Pancreas (tissue), 10 donors: ENCODE data around the gene DDR1. TPM values are rescaled to one million over a fixed set of nuclear protein-coding genes. Genes with fewer than 3 reads are reported as not detected.
A peak's percentile ranks its signal among the peaks of the same experiment; 100 is the strongest.

ENCODE experiments used
- ATAC-seq, 4 donors: fragments of 200-7000 bp; cut with Tn5 transposase; one replicate each; pipeline versions ENCODE4 v1.8.0 to v1.9.1; 2020; ENCODE audit warnings: mild to moderate bottlenecking in 4 of 4, moderate library complexity in 4 of 4
- DNase-seq, 6 donors: peaks; one replicate each; pipeline ENCODE4 v3.0.0-alpha.2; 2020
- FAIRE-seq: peaks from 2 replicates; lab custom pipeline; 2012; peaks lifted over from hg19 to GRCh38; lab: Jason Lieb, UNC
- H3K27ac ChIP-seq, 4 donors: fragments of 200-600 bp; sonication (generic); 1 replicate in 3 of 4; 2 replicates in 1 of 4; pipeline versions ENCODE4 v1.5.0 to v1.8.0; 2020
- H3K27me3 ChIP-seq, 4 donors: fragments of 200-600 bp; one replicate each; pipeline ENCODE4 v1.8.0; 2021
- H3K36me3 ChIP-seq, 3 donors: fragments of 200-600 bp; sonication (generic) in 1 of 3; one replicate each; pipeline versions ENCODE4 v1.5.0 to v1.8.0; 2020 to 2021
- H3K4me1 ChIP-seq, 3 donors: fragments of 200-600 bp; one replicate each; pipeline ENCODE4 v1.8.0; 2021
- H3K4me3 ChIP-seq, 4 donors: fragments of 200-600 bp; sonication (generic) in 2 of 4; one replicate each; pipeline versions ENCODE4 v1.5.0 to v1.8.0; 2020 to 2021
- H3K9me3 ChIP-seq, 4 donors: fragments of 200-600 bp; one replicate each; pipeline ENCODE4 v1.8.0; 2021
- WGBS, 2 donors: extraction: QIAGEN DNeasy Blood & Tissue Kit; methylation state at CpG; one replicate each; pipeline ENCODE4 v1.1.7; 2013; 5-methylcytosine and 5-hydroxymethylcytosine counted together
- intact Hi-C, 3 donors: fragments of 100-400 bp; cut with DNase I; formaldehyde crosslinking; loops; one replicate each; pipeline versions ENCODE4 v1.11.1 to v1.14.2; 2022
- polyA plus RNA-seq, 2 donors: library from polyadenylated mRNA; stranded (reverse); fragments of 200-250 nt; gene quantifications; one replicate each; pipeline ENCODE4 v1.2.3, GENCODE V29; 2013
- total RNA-seq, 6 donors: library from RNA; stranded (reverse); fragmentation: NEBNext Ultra II Directional in 4 of 6; extraction: Animal tissue kit (Norgen Biotek cat#: 25700) in 4 of 6; gene quantifications; one replicate each; pipeline versions ENCODE4 v1.2.1 to v1.2.4, GENCODE V29; 2021 to 2023
- TF ChIP-seq, protein P1 (sequence below), 4 donors: fragments of 200-600 bp; sonication (generic) in 3 of 4; IDR thresholded peaks; one replicate each; pipeline versions ENCODE4 v1.5.0 to v1.8.0; 2021; ENCODE audit warnings: antibody characterized with exemption in 4 of 4
- donor health status: healthy with polysubstance abuse.
- donor health status: DM: no; HTN: no; CAD: no; lungs with moderate emphysema.
- donor health status: DM: no; HTN: no; CAD: no.
- donor health status: control.
- donor health status: control.
- donor health status: Bipolar disorder and iron deficiency.
- donor health status: DM: yes; HTN: yes; CAD: no.
- donor health status: DM: no; HTN: no; CAD: no.
- donor health status: DM: no; HTN: no; CAD: no.
- donor health status: DM: yes; HTN: yes; CAD: no.

The DDR1 gene
- total and polyA plus RNA-seq, 8 donors, result 92.7 to 160 (median 118) TPM

DNA sequence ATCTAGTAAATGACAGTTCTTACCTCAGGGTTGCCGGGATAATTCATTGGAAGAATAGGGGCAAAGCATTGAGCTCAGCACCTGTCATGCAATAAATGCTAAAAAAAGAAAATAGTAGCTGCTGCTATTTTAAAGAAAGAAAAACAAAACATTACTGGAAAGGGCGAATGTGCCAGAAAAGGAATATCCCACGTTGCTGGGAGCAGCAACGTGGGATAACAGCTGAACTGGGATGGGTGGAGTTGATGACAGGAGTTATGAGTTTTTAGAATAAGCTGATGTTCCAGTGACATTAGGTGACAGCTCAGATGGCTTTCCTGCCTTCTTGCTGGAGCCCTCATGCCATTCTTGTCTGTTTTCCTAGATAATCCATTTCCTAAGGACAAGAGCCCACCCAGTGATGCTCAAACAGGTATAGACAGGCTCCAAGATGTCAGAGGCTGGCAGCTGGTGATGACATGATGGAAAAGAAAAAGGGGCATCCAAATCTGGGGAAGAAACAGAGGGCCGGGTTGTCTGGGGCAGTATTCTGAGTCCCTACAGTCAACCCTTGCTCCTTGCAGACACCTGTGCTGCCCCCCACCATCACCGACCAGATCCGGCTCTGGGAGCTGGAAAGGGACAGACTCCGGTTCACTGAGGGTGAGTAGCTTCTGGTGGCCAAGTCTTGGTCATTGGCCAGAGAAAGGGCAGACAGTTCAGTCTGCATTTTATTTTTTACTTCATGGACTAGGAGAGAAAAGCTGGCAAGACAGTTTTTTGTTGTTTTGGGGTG lies 28.6 kb downstream of the DDR1 start:
- FAIRE-seq, result no peak
- Histone ChIP-seq H3K9me3 (no peaks in the 10 kb centered on the region), H3K27me3 (no peaks in the 10 kb centered on the region), H3K4me3 (peak overlapping the region in 1 of 4 donors; percentile 55), H3K4me1 (peaks cover 5 to 23% (median 16%) of the 10 kb centered on the region in 3 donors), H3K27ac (peak overlapping the region; percentile 72 to 94 (median 87)), H3K36me3 (peaks cover 0 to 15% (median 5%) of the 10 kb centered on the region in 3 donors)
- 76 to 82% methylated on average over 8 of the region's 8 CpGs for whole genome bisulfite sequencing, 2 donors
- DNase-seq, result no peak
- ATAC-seq, result no peak
- TF ChIP-seq, protein P1, sequence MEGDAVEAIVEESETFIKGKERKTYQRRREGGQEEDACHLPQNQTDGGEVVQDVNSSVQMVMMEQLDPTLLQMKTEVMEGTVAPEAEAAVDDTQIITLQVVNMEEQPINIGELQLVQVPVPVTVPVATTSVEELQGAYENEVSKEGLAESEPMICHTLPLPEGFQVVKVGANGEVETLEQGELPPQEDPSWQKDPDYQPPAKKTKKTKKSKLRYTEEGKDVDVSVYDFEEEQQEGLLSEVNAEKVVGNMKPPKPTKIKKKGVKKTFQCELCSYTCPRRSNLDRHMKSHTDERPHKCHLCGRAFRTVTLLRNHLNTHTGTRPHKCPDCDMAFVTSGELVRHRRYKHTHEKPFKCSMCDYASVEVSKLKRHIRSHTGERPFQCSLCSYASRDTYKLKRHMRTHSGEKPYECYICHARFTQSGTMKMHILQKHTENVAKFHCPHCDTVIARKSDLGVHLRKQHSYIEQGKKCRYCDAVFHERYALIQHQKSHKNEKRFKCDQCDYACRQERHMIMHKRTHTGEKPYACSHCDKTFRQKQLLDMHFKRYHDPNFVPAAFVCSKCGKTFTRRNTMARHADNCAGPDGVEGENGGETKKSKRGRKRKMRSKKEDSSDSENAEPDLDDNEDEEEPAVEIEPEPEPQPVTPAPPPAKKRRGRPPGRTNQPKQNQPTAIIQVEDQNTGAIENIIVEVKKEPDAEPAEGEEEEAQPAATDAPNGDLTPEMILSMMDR (IDR thresholded peaks at IDR 0.05), result no peak
- intact Hi-C loops, result loop anchor here in 2 of 3 donors (10.0 kb wide), 2 partner anchors 78 to 162 kb away; no protein-coding TSS in a partner anchor

DNA sequence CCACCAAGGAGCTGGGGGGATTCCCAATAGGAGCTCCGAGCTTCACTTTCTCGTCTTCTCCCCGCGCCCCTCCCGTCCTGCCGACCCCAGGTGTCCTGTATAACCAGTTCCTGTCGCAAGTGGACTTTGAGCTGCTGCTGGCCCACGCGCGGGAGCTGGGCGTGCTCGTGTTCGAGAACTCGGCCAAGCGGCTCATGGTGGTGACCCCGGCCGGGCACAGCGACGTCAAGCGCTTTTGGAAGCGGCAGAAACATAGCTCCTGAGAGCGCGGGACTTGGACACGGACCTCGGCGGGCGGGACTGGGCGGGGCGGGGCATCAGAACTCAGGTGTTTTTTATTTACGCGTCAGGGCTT lies 29.4 kb downstream of the DDR1 start:
- ATAC-seq (no peak), DNase-seq (no peak), FAIRE-seq (no peak)
- Histone ChIP-seq H3K27me3 (no peaks in the 10 kb centered on the region), H3K9me3 (no peaks in the 10 kb centered on the region), H3K27ac (peak overlapping the region; percentile 72 to 94 (median 87)), H3K4me3 (peak overlapping the region; percentile 10 to 60 (median 54)), H3K4me1 (peaks cover 3 to 22% (median 15%) of the 10 kb centered on the region in 3 donors), H3K36me3 (peaks cover 0 to 20% (median 6%) of the 10 kb centered on the region in 3 donors)
- TF ChIP-seq, protein P1 (IDR thresholded peaks at IDR 0.05), result no peak
- intact Hi-C loops, result loop anchor here in 2 of 3 donors (10.0 kb wide), 2 partner anchors 79 to 161 kb away; no protein-coding TSS in a partner anchor
- 1 to 2% methylated on average over 31 of the region's 31 CpGs for WGBS, 2 donors

DNA sequence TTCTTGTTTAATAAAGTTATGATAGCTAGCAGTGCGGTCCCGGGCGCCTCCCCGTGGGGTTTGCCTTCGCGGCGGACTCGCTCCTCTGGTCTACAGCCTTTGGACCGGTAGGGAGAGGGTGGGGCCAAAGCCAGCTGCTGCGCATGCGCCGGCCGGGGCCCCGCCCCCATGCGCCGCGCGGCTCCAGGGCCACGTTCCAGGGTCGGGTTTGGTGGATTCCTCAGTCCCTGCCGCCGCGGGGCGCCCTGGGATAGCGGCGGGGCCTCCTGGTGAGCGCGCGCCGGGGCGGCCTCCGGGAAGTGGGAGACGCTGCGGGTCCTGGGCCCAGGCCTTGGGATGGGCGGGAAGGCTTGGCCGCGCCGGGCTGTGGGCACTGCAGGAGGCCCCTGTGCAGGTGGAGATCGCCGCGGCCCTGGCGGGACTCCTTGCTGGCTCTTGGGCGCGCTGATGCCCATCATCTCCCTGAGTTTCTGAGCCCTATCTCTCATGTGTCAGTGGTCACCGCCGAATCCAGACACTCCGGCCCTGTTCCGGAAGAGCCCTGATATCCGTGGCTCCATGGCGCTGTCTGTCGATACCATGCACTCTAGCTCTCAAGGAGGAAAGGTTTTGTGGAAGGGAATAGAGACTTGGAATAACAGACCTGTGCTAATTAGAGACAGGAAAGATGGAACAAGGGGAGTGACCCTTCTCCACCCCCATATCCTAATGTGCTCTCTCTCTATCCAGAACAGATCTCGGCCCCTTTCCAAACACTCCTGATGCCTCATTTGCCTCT lies 29.9 kb downstream of the DDR1 start, which contains the start of gene VARS2:
Gene VARS2 (plus strand): TSS at position 163 of the 778 bp plus-strand sequence. CDS start 599 bp downstream, at position 762.
- 1% methylated on average over 43 to 52 of the region's 52 CpGs for WGBS, 2 donors
- peak; percentile 92 to 99 (median 97) for DNase-seq
- Histone ChIP-seq H3K27me3 (no peaks in the 10 kb centered on the region), H3K9me3 (no peaks in the 10 kb centered on the region), H3K4me3 (peak within 1 kb of the TSS; percentile 53 to 65 (median 58)), H3K27ac (peak within 1 kb of the TSS; percentile 72 to 94 (median 87)), H3K36me3 (peaks cover 0 to 26% (median 10%) of the 10 kb centered on the region in 3 donors), H3K4me1 (peaks cover 0 to 17% (median 12%) of the 10 kb centered on the region in 3 donors)
- no peak for FAIRE-seq
- peak; percentile 90 to 97 (median 96) for ATAC-seq
- intact Hi-C loops, result loop anchor here in 2 of 3 donors (10.0 kb wide), 2 partner anchors 79 to 161 kb away; no protein-coding TSS in a partner anchor
- TF ChIP-seq, protein P1 (IDR thresholded peaks at IDR 0.05), result peak in 2 of 4 donors; percentile 9 to 15

DNA sequence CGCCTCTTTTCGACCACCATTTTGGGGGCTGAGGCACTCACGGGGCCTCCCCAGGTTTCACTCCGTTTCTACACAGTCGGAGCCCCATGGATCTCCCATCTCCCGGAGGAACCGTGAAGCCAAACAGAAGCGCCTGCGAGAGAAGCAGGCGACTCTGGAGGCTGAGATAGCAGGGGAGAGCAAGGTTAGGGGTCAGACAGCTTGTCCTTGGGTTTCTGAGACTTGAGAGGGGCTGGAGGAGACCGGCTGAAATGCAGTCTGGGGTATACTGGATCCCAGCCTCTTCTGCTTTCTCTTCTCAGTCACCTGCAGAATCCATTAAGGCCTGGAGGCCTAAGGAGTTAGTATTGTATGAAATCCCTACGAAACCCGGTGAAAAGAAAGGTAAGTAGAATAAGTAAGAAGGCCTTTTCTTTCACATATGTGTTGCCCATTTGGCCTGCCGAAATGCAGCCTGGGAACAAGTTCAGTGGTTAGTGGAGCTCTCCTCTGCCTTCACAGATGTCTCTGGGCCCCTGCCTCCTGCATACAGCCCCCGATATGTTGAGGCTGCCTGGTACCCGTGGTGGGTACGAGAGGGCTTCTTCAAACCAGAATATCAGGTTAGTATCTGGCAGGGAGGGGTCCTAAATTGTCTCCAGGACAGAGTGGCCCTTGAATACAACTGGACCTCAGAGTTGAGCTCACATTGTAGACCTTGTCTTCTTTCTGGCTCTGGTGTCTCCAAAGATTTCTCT lies 30.7 kb downstream of the DDR1 start:
- H3K27ac ChIP-seq, result peak overlapping the region; percentile 72 to 94 (median 87)
- 13 to 17% methylated on average over 17 of the region's 17 CpGs for WGBS, 2 donors
- peak overlapping the region; percentile 53 to 65 (median 58) for H3K4me3 ChIP-seq
- ATAC-seq (peak; percentile 2 to 18 (median 6)), DNase-seq (peak in 1 of 6 donors; percentile 38), FAIRE-seq (no peak)
- H3K36me3 ChIP-seq, result peaks cover 0 to 30% (median 10%) of the 10 kb centered on the region in 3 donors
- TF ChIP-seq, protein P1 (IDR thresholded peaks at IDR 0.05), result no peak
- peaks cover 0 to 17% (median 12%) of the 10 kb centered on the region in 3 donors for H3K4me1 ChIP-seq
- no peaks in the 10 kb centered on the region for H3K9me3 ChIP-seq
- no peaks in the 10 kb centered on the region for H3K27me3 ChIP-seq
- intact Hi-C loops, result loop anchor here in 2 of 3 donors (5.0 to 10.0 kb wide), 3 partner anchors 80 to 167 kb away; no protein-coding TSS in a partner anchor
